GM04504 (cell line): Measurements from ENCODE around the gene ABCC1.
"Not testable (repeated sequence)": the region's sequence is repeated elsewhere in the genome, so short reads cannot be mapped to it uniquely, and the experiment has no call there.

Source experiments
- DNase-seq: peaks from one replicate; pipeline ENCODE4 v3.0.0-alpha.2; 2012; ENCODE audit warnings: low read depth

The ABCC1 gene

GRCh38 chr16:15949210-15950160, at the start of gene ABCC1:
TSS of gene ABCC1 (plus strand) at chr16:15949616. CDS start at chr16:15949752, 136 bp downstream.
- DNase-seq, result no peak

GRCh38 chr16:15900357-15900756, 49.1 kb upstream of the ABCC1 start:
- DNase-seq, result no peak

- DNase-seq, result no peak
These were observed 48.4 kb upstream of the ABCC1 start for GRCh38 chr16:15900901-15901500.

GRCh38 chr16:15903960-15904359, 45.5 kb upstream of the ABCC1 start:
- no peak for DNase-seq

- DNase-seq, result no peak
These were observed 43.0 kb upstream of the ABCC1 start for GRCh38 chr16:15906439-15906838.

GRCh38 chr16:15907863-15908478, 41.4 kb upstream of the ABCC1 start:
- no peak for DNase-seq

- no peak for DNase-seq
These were observed 38.2 kb upstream of the ABCC1 start for GRCh38 chr16:15911198-15911597.

- no peak for DNase-seq
These were observed 36.2 kb upstream of the ABCC1 start for GRCh38 chr16:15913046-15913698.

GRCh38 chr16:15915555-15916081, 33.8 kb upstream of the ABCC1 start:
- no peak for DNase-seq

GRCh38 chr16:15916323-15916722, 33.1 kb upstream of the ABCC1 start:
- DNase-seq, result no peak

- not testable (repeated sequence) for DNase-seq
These were observed 31.1 kb upstream of the ABCC1 start for GRCh38 chr16:15918314-15918713.

GRCh38 chr16:15919331-15919730, 30.1 kb upstream of the ABCC1 start:
- DNase-seq, result no peak

- DNase-seq, result no peak
These were observed 24.4 kb upstream of the ABCC1 start for GRCh38 chr16:15924996-15925395.

GRCh38 chr16:15925631-15926030, 23.8 kb upstream of the ABCC1 start:
- no peak for DNase-seq

- no peak for DNase-seq
These were observed 20.9 kb upstream of the ABCC1 start for GRCh38 chr16:15928261-15929104.

GRCh38 chr16:15932939-15933338, 16.5 kb upstream of the ABCC1 start:
- no peak for DNase-seq

GRCh38 chr16:15933781-15934180, 15.6 kb upstream of the ABCC1 start:
- no peak for DNase-seq

- no peak for DNase-seq
These were observed 14.4 kb upstream of the ABCC1 start for GRCh38 chr16:15934991-15935390.

- DNase-seq, result not testable (repeated sequence)
These were observed 12.6 kb upstream of the ABCC1 start for GRCh38 chr16:15936809-15937208.

GRCh38 chr16:15942931-15943690, 6.3 kb upstream of the ABCC1 start:
- no peak for DNase-seq
